ENCODE data around the gene FEM1B. TPM values are rescaled to one million over a fixed set of nuclear protein-coding genes. Genes with fewer than 3 reads are reported as not detected.

Gene FEM1B
- total and polyA plus RNA-seq, 7 donors = 11.4 to 64.2 (median 54.7) TPM

GRCh38 chr15:68258692-68259091 lies 18.9 kb upstream of the FEM1B start:
- Histone ChIP-seq H3K4me3 (no peak overlapping the region), H3K4me1 (peaks cover 0 to 18% (median 13%) of the 10 kb centered on the region in 4 donors), H3K27ac (peak overlapping the region in 3 of 4 donors; percentile 32 to 54 (median 52)), H3K27me3 (no peaks in the 10 kb centered on the region), H3K9me3 (no peaks in the 10 kb centered on the region), H3K36me3 (no peaks in the 10 kb centered on the region)
- intact Hi-C loops (cut with DNase I) = loop anchor here (10.0 kb wide), 1 partner anchor 416 kb away; no protein-coding TSS in a partner anchor
- no peak for TF ChIP-seq POLR2AphosphoS5 (IDR thresholded peaks at IDR 0.05)
- TF ChIP-seq EP300 (IDR thresholded peaks at IDR 0.05) = no peak
- no peak for TF ChIP-seq POLR2A (IDR thresholded peaks at IDR 0.05)
- TF ChIP-seq CTCF (IDR thresholded peaks at IDR 0.05) = no peak
- 71 to 79% methylated on average over 4 of the region's 4 CpGs for WGBS, 2 donors
- DNase-seq = peak; percentile 75

GRCh38 chr15:68259883-68260282 lies 17.7 kb upstream of the FEM1B start:
- no peak overlapping the region for H3K4me3 ChIP-seq
- intact Hi-C loops (cut with DNase I) = loop anchor here (10.0 kb wide), 1 partner anchor 415 kb away; no protein-coding TSS in a partner anchor
- H3K27me3 ChIP-seq = no peaks in the 10 kb centered on the region
- H3K27ac ChIP-seq = no peak overlapping the region
- H3K36me3 ChIP-seq = no peaks in the 10 kb centered on the region
- DNase-seq = no peak
- 95 to 96% methylated on average over 2 of the region's 2 CpGs for WGBS, 2 donors
- H3K9me3 ChIP-seq = no peaks in the 10 kb centered on the region
- H3K4me1 ChIP-seq = peaks cover 0 to 18% (median 13%) of the 10 kb centered on the region in 4 donors
- TF ChIP-seq CTCF (IDR thresholded peaks at IDR 0.05) = no peak
- TF ChIP-seq POLR2A (IDR thresholded peaks at IDR 0.05) = no peak
- no peak for TF ChIP-seq EP300 (IDR thresholded peaks at IDR 0.05)
- no peak for TF ChIP-seq POLR2AphosphoS5 (IDR thresholded peaks at IDR 0.05)

GRCh38 chr15:68261241-68261640 lies 16.3 kb upstream of the FEM1B start:
- WGBS, 2 donors = 92 to 95% methylated on average over 3 of the region's 3 CpGs
- intact Hi-C loops (cut with DNase I) = no loop called here
- TF ChIP-seq POLR2AphosphoS5 (IDR thresholded peaks at IDR 0.05) (no peak), CTCF (IDR thresholded peaks at IDR 0.05) (no peak), EP300 (IDR thresholded peaks at IDR 0.05) (no peak), POLR2A (IDR thresholded peaks at IDR 0.05) (no peak)

GRCh38 chr15:68261980-68262379 lies 15.6 kb upstream of the FEM1B start:
- H3K36me3 ChIP-seq = no peaks in the 10 kb centered on the region
- H3K4me3 ChIP-seq = no peak overlapping the region
- DNase-seq = no peak
- H3K27ac ChIP-seq = no peak overlapping the region
- H3K27me3 ChIP-seq = no peaks in the 10 kb centered on the region
- intact Hi-C loops (cut with DNase I) = no loop called here
- H3K4me1 ChIP-seq = peaks cover 0 to 5% (median 4%) of the 10 kb centered on the region in 4 donors
- TF ChIP-seq CTCF (IDR thresholded peaks at IDR 0.05) (no peak), POLR2A (IDR thresholded peaks at IDR 0.05) (no peak), POLR2AphosphoS5 (IDR thresholded peaks at IDR 0.05) (no peak), EP300 (IDR thresholded peaks at IDR 0.05) (no peak)
- H3K9me3 ChIP-seq = no peaks in the 10 kb centered on the region
- 91 to 92% methylated on average over 3 of the region's 3 CpGs for WGBS, 2 donors

More at GRCh38 chr15:68261241-68261640, 16.3 kb upstream of the FEM1B start:
- Histone ChIP-seq H3K4me1 (peaks cover 0 to 12% (median 10%) of the 10 kb centered on the region in 4 donors), H3K9me3 (no peaks in the 10 kb centered on the region), H3K36me3 (no peaks in the 10 kb centered on the region), H3K27ac (no peak overlapping the region), H3K4me3 (no peak overlapping the region), H3K27me3 (no peaks in the 10 kb centered on the region)
- no peak for DNase-seq

Data from sigmoid colon (tissue), 7 donors.